22Rv1 (cell line): ENCODE measurements around the gene RHBDD2.

Experiments
- CTCF ChIP-seq: fragments of 450-650 bp; IDR thresholded peaks from 2 replicates; pipeline ENCODE4 v1.5.1; 2017; ENCODE audit warnings: mild to moderate bottlenecking
- ZFX ChIP-seq: fragments of 450-650 bp; IDR thresholded peaks from 2 replicates; pipeline ENCODE4 v1.6.1; 2017; ENCODE audit warnings: antibody characterized with exemption, borderline replicate concordance

- TF ChIP-seq CTCF: no peak
- no peak for TF ChIP-seq ZFX
Observed at GRCh38 chr7:75905785-75906604, 27.2 kb downstream of the RHBDD2 start.
